Activated T-helper 1 cell treated with anti-CD3 and anti-CD28 coated beads, Interleukin-2, amount 50 U/mL, for 16 hours (primary cell): ENCODE results near the gene MAPK10.
"Not testable (repeated sequence)": the region's sequence is repeated elsewhere in the genome, so short reads cannot be mapped to it uniquely, and the experiment has no call there.

Source experiments
- DNase-seq, 2 donors: peaks; one replicate each; pipeline ENCODE4 v3.0.0-alpha.2; 2020; ENCODE audit warnings: low read depth in 1 of 2, low spot score in 1 of 2

The MAPK10 gene

GRCh38 chr4:85994576-85994975, 365.3 kb downstream of the MAPK10 start:
- no peak for DNase-seq

DNA sequence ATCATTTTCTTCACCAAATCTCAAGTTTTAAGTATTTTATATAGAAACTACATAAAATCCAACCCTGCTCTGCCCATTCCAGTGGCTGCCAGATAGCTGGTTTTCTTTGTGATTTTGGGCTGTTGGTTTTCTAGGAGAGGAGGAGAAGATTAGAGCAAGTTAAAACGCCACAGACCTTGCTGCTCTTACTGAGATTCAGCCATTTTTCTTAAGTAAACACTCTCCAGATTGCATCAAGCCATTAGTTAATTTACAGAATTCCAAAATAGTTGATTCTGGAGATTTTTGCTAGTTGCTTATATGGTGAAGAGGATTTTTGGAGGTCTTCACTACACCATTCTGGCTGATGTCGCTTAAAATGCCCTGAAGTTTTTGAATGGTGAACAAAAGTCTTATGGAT, 366.2 kb downstream of the MAPK10 start:
- DNase-seq, result no peak

- no peak for DNase-seq
These were observed 373.6 kb downstream of the MAPK10 start for GRCh38 chr4:85986266-85986665.

GRCh38 chr4:85979276-85979675, 380.6 kb downstream of the MAPK10 start:
- no peak for DNase-seq

- no peak for DNase-seq
These were observed 389.3 kb downstream of the MAPK10 start for GRCh38 chr4:85970535-85970934.

DNA sequence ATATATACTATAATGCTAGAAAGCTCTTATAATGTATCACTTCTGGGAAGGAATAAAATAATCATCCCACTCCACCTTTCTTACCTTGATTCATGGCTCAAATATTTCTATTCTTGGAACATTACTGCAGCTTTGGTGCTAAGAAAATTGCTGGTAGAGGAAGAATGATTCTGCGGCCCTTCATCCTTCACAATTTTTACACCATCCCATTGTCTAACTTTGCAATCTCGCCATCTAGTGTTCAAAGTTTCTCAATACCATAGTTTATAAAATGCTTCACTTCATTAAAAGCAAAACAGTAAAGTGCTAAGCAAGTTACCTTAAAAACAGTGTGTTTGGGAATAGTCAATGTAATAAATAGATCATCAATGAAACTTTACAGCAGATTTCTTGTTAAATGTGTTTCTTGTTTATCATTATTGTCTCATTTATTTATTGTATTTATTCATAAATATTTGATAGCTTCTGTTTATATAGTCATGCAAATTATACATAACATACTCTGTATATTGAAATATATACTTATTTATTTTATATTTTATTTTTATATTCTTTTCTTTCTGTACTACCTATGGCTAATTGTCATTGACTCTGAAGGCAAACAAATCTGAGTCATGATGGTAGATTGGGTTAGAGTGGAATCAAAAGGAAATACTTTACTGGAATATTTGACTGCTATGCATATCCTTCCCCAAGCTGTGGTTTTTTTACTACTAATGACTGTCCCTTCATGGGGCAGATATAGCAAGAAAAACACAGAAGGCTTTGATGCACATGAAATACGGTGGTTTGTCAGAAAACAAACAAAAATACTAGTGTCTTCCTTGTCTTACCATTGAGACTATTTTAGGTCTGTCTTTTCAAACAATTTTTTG, 390.7 kb downstream of the MAPK10 start:
- DNase-seq, result no peak

GRCh38 chr4:85967872-85968271, 392.0 kb downstream of the MAPK10 start:
- no peak for DNase-seq

GRCh38 chr4:85966373-85966772, 393.5 kb downstream of the MAPK10 start:
- DNase-seq, result no peak

GRCh38 chr4:85965529-85965928, 394.3 kb downstream of the MAPK10 start:
- no peak for DNase-seq

DNA sequence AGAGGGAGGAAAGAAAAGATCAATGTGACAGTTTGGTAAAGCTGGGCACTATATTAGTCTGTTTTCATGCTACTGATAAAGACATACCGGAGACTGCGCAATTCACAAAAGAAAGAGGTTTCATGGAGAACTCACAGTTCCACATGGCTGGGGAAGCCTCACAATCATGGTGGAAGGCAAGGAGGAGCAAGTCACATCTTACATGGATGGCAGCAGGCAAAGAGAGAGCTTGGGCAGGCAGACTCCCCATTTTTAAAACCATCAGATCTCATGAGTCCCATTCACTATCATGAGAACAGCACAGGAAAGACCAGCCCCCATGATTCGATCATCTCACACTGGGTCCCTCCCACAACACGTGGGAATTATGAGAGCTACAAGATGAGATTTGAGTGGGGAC, 394.8 kb downstream of the MAPK10 start:
- not testable (repeated sequence) for DNase-seq

DNA sequence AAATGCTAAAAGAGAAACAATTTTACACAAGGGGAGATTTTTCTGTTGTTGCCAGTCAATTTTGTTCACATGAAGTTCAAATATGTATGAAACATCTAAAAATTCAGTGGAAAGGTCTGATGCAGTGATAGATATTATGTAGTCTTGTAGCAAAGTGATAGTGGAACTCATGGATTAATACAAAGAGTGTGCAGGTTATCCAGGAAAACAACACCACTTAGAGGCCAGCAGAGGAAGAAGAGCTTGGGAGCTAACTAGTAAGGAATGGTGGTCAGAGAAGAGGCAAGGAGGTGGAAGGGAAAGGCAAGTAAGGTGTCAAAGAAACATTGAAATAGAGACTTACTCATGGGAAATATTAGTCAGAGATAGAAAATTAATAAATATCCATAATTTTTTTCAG, 395.6 kb downstream of the MAPK10 start:
- DNase-seq, result no peak

DNA sequence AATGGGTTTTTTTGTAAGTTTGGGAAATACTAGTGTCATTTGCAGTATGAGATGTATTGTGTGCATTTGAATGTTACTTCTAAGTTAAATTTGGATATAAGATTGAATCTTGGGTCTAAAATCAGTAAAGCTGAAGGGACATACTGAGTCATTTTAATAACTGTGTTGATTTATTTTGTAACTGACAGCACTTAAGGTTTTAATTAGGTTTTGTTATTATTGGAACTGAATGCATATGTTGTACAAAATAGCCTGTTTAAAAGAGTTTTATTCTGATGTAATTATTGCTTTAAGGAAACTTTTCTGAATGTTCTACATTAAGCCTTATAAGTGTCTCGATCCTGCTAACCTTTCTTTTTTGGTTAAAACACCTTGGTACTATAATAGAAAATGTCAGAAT, 396.6 kb downstream of the MAPK10 start:
- DNase-seq, result no peak

- no peak for DNase-seq
These were observed 398.0 kb downstream of the MAPK10 start for GRCh38 chr4:85961887-85962286.

DNA sequence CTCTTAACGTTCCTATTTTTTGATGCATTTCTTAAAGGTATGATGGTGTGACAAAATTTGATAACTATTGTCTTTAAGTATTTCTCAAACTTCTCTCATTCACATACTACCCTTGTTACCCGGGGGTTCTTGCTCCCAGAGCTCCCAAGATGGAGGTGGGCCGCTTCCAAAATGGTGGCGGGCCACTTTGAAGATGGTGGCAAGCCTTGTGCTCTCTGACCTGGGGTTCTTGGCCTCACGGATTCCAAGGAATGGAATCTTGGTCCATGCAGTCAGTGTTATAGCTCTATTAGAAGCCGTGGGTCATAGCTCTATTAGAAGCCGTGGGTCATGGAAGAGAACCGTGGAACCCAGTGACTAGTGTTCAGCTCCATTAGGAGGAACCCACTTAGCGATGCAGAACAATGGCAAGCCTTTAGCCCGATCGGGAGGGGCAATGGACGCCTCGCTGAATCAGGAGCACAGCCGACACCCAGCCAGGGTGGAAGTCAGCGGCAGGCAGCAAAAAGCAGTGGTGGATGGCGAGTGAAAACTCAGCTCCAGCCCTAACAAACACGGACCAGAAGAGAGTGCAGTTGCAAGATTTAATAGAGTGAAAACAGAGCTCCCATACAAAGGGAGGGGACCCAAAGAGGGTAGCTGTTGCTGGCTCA, 403.4 kb downstream of the MAPK10 start:
- DNase-seq, result no peak

DNA sequence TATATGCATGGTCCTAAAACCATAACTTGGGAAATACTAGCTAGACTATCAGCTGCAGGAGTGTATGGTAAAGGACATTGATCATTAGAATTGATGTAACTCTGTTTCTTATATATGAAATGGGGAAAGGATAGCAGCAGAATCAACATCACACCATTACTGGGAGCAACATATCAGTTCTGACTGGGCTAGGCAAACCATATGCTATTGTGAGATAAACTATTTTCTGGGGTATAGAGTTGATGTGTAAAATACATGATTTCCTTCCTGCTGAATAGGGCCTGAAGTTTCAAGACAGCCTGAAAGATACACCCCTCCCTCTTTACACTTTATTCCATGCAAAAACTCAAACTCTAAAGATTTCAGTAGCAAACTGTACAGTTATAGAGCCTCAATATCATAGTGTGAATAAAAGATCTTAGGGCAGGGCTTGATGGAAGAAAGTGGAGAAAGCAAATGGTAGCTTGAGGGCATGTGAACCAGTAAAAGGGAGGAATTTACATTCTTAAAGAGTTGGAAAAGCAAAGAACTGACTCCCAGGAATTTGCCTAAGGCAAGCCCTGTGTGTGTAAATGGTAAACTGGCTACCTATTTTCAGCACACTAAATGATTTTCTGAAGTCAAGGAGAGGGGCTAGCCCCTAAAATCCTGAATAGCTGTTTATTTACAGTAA, 404.1 kb downstream of the MAPK10 start:
- DNase-seq, result no peak

DNA sequence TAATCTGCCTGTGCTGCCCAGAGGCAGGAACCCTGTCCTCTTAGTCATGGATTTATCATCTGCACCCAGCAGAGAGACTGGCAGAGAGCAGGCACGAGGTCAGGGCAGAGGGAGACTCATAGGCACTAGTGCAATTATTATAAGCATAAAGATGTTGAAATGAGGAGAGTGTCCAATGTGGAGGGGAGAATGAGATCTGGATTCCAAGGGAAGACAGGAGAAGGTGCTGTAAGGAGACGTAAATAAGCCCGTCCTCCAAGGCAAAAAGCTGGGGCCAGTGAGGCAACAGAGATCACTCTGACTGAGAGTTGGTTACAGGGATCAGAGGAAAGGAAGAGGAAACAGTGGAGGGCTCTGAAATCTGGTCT, 406.2 kb downstream of the MAPK10 start:
- no peak for DNase-seq

DNA sequence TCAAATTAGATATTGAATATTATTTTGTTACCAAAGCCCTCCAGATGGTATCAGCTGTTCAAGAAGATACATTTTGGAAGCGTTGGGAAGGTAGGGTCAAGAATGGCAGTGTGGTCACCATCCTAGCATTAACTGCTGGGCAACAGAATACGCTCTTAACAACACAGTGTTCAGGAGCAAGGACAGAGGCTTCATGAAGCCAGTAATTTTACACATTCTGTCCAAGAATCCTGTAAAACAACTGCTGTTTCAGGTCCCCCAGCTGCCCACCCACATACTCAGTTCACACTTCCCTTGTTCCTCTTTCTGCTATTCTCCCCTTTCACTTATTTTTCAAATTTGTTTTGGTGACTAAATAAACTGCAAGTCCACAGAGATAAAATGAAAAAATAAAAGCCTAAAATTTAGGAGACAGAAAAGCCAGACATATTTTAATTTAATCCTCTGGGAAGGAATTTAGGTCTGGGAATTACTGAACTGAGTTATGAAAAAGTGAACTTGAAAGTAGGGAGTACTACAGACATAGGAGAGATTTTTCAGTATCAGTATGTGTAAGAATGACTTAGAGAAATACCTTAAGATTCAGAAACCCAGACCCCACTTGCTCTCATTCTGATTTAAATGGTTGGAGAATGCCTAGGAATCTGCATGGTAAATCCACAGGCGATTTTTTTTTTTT, 406.7 kb downstream of the MAPK10 start:
- no peak for DNase-seq

DNA sequence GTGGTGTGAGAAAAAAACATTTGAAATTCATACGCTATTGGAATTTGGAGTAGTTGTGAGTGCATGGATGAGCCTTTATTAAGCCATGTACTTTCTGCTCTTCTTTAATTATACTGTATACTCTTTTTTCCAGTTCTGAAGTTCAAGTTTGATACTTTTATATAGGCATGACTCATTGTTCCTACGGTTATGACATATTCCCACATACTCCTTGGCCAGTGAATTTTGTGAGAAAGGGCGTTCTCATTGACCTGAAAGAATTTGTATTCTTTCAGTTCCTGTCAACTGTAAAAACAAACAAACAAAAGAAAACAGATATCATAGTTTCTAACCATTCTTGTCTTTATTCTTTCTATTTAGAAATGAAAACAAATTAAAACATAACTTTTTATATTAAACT, 407.3 kb downstream of the MAPK10 start:
- DNase-seq, result no peak

DNA sequence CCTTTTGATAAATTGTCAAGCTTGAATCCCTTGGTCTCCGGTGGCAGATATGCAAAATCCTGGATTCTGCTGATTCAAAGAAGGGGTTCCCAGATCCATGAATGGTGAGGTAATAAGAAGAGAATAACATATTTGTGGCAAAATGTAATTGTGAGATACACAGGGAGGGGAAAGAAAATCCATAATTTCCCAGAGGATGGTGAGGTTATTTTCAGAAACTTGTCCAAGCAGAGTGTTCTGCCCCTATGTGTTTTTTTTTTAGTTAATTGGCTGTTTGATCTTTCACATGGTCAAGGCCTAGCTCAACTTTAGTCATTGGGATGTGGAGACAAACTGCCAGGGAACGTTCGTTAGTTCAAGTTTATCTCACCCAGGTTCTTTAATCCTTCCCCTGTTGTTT, 408.8 kb downstream of the MAPK10 start:
- DNase-seq, result no peak

GRCh38 chr4:85946821-85947220, 413.0 kb downstream of the MAPK10 start:
- DNase-seq, result no peak

GRCh38 chr4:85942107-85942506, 417.7 kb downstream of the MAPK10 start:
- no peak for DNase-seq

DNA sequence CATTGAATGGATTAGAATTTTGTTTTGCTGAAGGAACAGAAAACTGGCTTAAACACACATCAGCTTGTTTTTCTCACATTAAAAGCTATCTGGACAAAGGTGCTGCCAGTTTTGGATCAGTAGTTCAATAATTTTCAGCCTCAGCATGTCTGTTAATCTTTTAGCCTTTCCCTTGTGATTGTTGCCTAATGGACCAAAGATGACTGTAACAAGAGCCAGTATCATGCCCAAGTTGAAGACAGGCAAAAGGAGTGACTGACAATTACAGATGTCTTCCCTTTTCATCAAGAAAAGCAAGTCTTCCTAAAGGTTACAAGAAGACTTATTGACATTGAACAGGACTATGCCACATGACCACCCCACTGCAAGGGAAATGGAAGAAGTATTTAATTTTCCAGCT, 419.7 kb downstream of the MAPK10 start:
- DNase-seq, result no peak
